ENCODE results near the gene CMIP.

CMIP gene

DNA sequence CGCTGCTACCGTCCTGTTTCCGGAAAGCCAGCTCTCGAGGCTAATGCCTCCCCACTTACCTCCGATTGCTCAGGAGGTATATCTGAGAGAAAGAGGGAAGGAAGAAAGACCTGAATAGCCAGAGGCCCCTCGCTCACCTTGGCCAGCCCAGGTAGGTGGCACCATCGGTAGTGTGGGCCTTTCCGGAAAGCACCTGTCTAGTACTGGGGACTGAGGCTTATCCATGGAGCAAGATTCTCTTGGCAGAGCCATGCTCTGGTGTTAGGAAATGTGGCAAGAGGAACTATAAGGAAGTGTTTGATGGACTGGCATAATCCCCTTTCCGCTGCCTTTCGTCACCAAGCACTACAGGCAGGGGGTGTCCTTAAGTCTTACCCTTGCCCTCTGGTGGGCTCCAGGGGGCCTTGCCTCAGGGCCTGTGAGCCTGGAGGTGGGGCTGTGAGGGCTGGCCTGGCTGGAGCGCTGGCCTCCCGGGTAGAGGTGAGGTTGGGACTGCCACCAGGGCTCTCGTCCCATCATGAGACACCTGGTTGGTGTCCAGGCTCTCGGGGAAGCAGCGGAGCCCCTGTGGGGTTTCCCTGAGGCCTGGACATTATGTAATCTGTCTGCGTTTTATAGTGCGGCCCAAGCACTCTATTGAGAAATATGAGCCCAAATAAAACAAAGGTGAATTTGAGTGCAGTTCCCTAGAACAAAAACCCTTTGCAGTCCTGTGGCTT lies 2.9 kb downstream of the CMIP start:
- peak; percentile 39 for DNase-seq

- DNase-seq, result peak; percentile 34
These were observed 3.8 kb downstream of the CMIP start for GRCh38 chr16:81448154-81449131.

DNA sequence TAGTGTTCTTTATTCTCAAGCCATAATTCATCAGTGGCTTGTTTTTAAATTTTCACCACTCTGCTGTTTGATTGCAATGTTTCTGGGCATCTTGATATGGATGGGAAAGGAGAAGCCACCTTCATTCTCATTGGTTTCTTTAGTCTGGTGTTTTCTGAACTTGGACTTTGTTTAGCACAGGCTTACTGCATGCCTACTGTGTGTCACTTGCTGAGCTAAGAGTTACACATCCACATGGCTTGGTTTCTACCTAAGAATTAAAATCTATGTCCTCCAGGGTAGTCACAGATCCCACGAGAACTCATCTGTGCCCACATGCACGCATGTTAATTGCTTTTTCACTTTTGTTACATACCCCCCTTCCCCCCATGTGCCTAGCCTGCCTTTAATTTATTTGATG lies 4.6 kb downstream of the CMIP start:
- DNase-seq, result no peak

- no peak for DNase-seq
These were observed 5.4 kb downstream of the CMIP start for GRCh38 chr16:81449899-81450608.

DNA sequence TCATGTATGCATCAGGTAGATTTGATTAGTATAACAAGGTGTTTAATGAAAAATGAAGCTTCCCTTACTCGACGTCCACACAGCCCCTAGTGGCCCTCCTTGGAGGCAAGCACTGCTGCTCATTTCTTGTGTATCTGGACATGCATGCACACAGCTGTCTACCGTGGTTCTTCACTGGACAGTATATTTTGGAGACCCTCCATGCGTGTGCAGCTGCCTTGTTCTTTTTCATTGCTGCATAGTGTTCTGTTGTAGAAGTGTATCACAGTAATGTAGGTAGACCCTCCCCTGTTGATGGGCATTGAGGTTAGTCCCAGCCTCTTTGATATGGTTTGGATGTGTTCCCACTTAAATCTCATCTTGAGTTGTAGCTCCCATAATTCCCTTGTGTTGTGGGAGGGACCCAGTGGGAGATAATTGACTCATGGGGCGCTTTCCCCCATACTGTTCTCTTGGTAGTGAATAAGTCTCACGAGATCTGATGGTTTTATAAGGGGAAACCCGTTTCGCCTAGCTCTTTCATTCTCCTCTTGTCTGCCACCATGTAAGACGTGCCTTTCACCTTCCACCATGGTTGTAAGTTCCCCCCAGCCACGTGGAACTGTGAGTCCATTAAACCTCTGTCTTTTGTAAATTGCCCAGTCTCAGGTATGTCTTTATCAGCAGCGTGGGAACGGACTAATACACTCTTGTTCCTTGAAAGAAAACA lies 6.3 kb downstream of the CMIP start:
- DNase-seq, result peak; percentile 19

DNA sequence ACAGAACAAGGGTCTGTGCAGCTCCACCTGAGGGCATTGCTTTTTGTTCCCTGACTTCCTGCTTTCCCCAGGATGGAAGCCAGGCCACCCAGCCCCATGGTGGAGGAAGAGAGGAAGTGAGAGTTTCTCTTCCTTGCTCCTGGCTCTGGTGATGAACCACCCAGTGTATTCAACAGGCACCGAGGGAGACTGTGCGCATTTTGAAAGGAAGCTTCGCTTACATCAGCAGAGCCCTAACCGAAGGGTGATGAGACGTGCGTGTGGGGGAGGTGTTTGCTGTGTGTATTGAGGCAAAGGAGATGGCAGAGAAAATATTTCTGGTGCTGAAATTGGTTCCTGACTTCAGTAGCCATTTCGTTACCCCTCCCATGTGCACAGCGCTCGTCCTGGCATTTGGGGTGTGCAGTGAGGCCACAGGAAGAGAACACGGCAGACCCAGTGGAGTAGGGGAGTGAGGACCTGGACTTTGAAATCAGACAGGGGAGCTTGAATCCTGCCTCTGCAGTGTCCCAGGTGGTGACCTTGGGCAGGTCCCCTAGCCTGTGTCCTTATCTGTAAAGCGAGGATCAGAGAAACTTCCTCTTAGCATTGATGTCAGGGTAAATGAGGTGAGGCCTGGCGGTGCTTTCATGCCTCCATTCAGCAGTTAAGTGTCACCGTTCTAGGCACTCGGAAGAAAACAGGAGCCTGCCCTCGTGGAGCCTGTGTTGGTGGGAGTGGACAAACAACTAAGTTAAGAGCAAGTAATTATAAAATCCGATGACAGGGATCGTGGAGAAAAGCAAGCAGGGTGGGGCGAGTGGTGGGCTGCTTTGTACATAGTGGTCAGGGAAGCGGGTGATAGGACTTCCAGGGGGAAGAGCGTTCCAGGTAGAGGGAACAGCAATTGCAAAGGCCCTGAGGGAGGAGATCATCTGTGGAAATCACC lies 7.4 kb downstream of the CMIP start:
- peak; percentile 51 for DNase-seq

DNA sequence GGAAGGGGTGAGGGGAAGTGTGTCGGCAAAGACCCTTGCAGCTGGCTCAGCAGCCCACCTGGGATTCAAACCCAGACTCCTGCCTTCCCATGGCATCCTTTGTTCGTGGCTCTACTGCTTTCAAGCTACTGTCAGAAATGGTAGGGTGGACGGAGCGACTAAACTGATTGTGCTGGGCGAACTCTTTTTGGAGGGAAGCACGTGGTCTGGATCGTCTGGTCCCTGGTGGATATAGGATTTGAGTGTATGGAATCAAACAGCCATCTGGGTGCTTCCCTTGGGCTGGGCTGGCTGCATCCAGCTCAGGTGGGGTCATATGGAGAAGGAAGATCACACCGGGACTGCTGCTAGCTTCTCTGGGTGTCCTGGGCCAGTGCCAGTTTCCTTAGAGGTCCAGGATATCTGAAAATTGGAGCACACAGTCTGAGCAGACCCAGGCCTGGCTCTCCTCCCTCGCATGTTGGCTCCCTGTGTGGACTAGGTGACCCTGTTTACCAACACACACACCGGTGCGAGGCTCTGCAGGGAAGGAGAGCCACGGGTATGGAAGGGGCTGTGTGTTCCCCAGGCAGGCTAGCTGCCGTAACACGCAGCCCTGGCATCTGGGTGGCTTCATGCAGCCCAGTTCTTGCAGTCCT lies 8.6 kb downstream of the CMIP start:
- DNase-seq, result no peak

DNA sequence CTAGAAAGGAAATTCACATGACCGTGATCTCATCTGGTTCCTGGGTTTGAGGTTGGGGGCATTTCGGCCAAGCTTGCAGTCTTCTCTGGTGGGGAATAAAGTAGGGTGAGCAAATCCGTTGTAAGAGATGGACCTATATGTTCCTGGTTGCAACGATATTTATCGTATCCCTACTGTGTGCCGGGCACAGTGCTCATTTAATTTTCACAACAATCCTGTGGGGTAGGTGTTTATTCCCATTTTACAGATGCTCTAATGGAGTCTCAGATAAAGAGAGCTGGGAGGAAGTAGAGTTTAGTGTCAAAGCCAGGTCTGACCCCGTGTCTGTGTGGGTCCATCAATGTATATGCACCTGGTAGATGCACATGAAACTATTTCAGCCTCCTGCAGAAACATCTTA lies 9.4 kb downstream of the CMIP start:
- DNase-seq, result no peak

GRCh38 chr16:81455006-81455405 lies 10.4 kb downstream of the CMIP start:
- no peak for DNase-seq

DNA sequence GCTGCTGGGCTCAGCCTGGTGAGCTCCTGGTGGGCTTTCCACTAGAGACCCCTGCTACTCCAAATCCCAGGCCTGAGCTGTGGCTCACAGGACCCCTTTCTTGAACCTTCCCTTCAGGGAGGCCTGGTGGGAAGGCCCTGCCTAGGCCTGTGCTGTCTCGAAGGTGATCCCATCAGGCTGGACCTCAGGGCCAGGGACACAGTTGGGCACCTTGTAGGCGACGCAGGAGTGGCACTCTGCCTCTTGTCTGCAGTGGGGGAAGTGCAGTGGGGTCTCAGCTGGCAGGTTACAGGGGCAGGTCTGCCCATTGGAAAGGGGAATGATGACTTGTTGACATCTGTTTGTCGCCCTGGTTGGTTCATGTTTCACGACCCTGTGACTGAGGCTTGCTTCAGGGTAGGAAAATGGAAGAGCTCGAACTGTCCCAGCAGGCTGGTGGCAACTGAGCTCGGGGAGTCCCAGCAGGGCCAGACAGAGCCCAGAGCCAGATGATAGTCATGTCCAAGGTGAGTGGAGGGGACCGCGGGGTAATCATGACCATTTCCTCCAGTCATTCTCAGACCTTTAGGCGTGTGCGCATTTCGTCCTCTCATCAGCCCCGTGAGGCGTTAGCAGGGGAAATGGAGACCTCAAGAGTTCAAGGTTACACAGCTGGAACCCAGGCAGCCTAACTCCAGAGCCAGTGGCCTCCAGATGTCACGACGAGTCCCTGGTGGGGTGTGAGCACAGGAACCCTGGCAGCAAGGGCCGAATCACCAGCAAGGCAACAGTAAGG lies 11.3 kb downstream of the CMIP start:
- no peak for DNase-seq

- no peak for DNase-seq
These were observed 12.1 kb downstream of the CMIP start for GRCh38 chr16:81456523-81457325.

- peak; percentile 70 for DNase-seq
These were observed 12.9 kb downstream of the CMIP start for GRCh38 chr16:81457326-81458133.

DNA sequence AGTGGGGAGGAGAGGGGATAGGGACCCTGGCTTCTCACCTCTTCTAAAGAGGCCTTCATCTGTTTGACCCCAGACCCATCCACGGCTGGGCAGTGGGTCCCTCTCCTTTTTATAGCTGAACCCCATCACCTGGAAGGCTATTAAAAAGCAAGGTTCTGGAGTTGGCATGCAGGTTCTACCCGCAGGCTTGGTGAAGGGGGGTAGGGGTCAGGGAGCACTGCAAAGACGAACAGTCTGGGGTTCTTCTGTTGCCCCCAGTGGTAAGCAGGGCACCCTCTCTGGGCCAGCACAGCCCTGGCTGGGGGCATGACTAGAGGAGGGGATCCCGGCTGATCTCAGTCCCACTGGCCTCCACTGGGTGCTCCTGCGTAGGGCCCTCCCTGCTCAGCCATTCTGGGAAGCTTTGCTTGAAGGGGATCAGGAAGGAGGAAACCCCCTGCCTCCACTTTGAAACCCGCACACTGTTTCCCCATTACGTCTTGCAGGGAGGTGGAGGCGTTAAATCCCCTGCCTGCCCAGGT lies 13.6 kb downstream of the CMIP start:
- no peak for DNase-seq

- DNase-seq, result no peak
These were observed 14.4 kb downstream of the CMIP start for GRCh38 chr16:81458827-81459598.

DNA sequence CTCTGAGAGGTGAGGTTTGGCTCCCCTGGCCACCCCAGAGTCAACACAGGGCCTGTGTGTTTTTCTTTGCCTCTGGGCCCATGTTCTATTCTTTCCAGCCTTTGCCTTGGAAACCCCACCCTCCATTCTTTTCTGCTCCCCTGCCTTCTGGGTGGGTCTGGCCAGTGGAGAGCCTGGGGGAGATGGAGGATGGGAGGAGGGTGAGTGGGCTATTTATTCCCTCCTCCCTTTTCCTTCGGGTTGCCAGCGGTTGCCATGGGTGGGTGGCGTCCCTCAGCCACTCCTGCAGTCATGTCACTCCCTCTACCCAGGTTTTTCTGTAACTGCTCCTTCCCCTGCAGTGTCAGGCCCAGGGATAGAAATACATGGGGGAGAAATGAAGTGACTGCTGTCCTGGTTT lies 15.5 kb downstream of the CMIP start:
- no peak for DNase-seq

DNA sequence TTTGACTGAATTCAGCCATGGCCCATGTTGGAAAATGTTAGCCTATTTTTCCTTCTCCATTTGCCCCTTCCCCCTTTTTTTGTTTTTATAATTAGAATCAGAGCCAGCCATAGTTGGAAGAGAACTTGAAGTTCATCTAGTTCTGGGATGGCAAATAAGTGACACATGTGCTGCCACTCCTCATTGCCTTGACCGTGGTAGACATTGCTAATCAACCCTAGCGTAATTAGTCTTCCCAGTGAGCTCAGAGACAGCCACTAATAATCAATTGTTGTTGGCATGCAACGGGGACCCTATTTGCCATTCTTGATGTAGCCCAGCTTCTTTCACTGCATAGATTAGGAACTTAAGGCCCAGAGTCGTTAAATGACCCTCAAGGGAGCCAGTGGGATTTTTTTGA lies 16.6 kb downstream of the CMIP start:
- DNase-seq, result no peak

- DNase-seq, result no peak
These were observed 17.2 kb downstream of the CMIP start for GRCh38 chr16:81461766-81462165.

Measured in hematopoietic multipotent progenitor cell treated with erythropoietin and hydrocortisone succinate and interleukin-3 and kit ligand, for 4 days (in vitro differentiated cells).